Activated B cell treated with CpG ODN at 0.5 μM for 24 hours (primary cell): Measurements from ENCODE around the gene MAJIN. TPM values are rescaled to one million over a fixed set of nuclear protein-coding genes. Genes with fewer than 3 reads are reported as not detected.

ENCODE experiments used
- ATAC-seq: fragments of 200-7000 bp; cut with Tn5 transposase; one replicate; pipeline ENCODE4 v1.10.0; 2021; ENCODE audit warnings: low read depth, mild to moderate bottlenecking, moderate library complexity
- CTCF ChIA-PET: fragments of 350-600 bp; sonication (Branson Sonifier 250); formaldehyde crosslinking; loops from one replicate; lab custom pipeline; 2021; ENCODE audit warnings: antibody characterized with exemption; lab: Charles Lee
- POLR2A ChIA-PET: fragments of 350-600 bp; sonication (Branson Sonifier 250); formaldehyde crosslinking; loops from one replicate; lab custom pipeline; 2021; ENCODE audit warnings: antibody characterized with exemption; lab: Charles Lee
- DNase-seq: peaks from one replicate; pipeline ENCODE4 v3.0.0; 2022
- H3K27ac Mint-ChIP-seq: one replicate; pipeline ENCODE4 v1.8.0; 2020; ENCODE audit warnings: mixed read lengths
- H3K27me3 Mint-ChIP-seq: one replicate; pipeline ENCODE4 v1.8.0; 2021; ENCODE audit warnings: mixed read lengths
- H3K36me3 Mint-ChIP-seq: one replicate; pipeline ENCODE4 v1.8.0; 2021; ENCODE audit warnings: low read depth, mixed read lengths
- H3K4me1 Mint-ChIP-seq: one replicate; pipeline ENCODE4 v1.8.0; 2021; ENCODE audit warnings: mixed read lengths
- H3K4me3 Mint-ChIP-seq: one replicate; pipeline ENCODE4 v1.8.0; 2020; ENCODE audit warnings: mild to moderate bottlenecking, mixed read lengths
- H3K9me3 Mint-ChIP-seq: one replicate; pipeline ENCODE4 v1.8.0; 2020; ENCODE audit warnings: mixed read lengths
- intact Hi-C: fragments of 100-400 bp; cut with micrococcal nuclease; formaldehyde crosslinking; loops from one replicate; pipeline ENCODE4 v1.15.1; 2024
- total RNA-seq: library from RNA; stranded (reverse); gene quantifications from 2 replicates; pipeline ENCODE4 v1.2.3, GENCODE V29; 2022
- TF ChIP-seq, protein P1 (sequence below): fragments of 200-600 bp; IDR thresholded peaks from one replicate; pipeline ENCODE4 v1.8.0; 2022; ENCODE audit warnings: antibody characterized with exemption, mild to moderate bottlenecking

Gene MAJIN
- total RNA-seq, 1 donor from 2014 or later = 0.20 TPM

DNA sequence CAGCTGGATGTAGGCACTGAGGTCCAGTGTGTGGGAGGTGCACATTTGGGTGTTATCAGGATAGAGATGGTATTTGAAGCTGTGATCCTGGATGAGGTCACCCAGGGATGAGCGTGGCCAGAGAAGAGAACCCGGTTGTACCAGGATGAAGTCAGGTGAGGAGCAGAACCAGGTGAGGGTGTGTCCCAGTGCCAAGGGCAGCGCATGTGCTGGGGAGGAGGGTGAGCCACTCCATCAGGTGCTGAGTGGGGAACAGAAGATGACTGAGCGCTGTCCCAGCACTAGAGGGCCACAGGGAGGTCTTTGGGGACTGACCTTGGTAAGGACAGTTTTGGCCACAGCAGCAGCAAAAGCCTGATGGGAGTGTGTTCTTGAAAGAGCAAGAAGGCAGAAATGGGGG, 44.8 kb upstream of the MAJIN start:
- ChIA-PET POLR2A (no interaction called here), CTCF (no interaction called here)
- peaks cover 26% of the 10 kb centered on the region for H3K4me1 Mint-ChIP-seq
- H3K27ac Mint-ChIP-seq = no peak overlapping the region
- H3K9me3 Mint-ChIP-seq = no peaks in the 10 kb centered on the region
- no peak for ATAC-seq
- H3K36me3 Mint-ChIP-seq = peaks cover 36% of the 10 kb centered on the region
- H3K27me3 Mint-ChIP-seq = no peaks in the 10 kb centered on the region
- TF ChIP-seq, protein P1, sequence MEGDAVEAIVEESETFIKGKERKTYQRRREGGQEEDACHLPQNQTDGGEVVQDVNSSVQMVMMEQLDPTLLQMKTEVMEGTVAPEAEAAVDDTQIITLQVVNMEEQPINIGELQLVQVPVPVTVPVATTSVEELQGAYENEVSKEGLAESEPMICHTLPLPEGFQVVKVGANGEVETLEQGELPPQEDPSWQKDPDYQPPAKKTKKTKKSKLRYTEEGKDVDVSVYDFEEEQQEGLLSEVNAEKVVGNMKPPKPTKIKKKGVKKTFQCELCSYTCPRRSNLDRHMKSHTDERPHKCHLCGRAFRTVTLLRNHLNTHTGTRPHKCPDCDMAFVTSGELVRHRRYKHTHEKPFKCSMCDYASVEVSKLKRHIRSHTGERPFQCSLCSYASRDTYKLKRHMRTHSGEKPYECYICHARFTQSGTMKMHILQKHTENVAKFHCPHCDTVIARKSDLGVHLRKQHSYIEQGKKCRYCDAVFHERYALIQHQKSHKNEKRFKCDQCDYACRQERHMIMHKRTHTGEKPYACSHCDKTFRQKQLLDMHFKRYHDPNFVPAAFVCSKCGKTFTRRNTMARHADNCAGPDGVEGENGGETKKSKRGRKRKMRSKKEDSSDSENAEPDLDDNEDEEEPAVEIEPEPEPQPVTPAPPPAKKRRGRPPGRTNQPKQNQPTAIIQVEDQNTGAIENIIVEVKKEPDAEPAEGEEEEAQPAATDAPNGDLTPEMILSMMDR = no peak
- DNase-seq = no peak
- intact Hi-C loops = no loop called here
- H3K4me3 Mint-ChIP-seq = no peak overlapping the region

DNA sequence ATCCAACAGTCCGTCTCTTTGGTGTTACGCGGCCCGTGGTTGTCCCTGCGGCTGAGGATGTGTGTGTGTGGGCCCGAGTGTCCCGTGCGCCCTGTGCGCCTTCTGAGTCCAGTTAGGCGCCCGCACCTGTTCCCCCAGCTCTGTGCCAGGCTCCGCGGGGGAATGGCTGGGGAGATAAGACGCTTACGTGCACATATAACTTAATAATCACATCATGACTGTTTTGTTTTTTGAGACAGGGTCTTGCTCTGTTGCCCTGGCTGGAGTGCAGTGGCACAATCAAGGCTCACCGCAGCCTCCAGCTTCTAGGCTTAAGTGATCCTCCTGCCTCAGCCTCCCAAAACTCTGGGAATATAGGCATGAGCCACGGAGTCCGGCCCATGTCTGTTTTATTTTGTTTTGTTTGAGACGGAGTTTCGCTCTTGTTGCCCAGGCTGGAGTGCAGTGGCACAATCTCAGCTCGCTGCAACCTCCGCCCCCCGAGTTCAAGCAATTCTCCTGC, 42.9 kb upstream of the MAJIN start:
- intact Hi-C loops = loop anchor here (1.0 to 5.0 kb wide), 13 partner anchors 13 to 318 kb away; partner anchors contain the start of genes CDCA5, DPF2, EHD1 and MAJIN
- DNase-seq (no peak), ATAC-seq (no peak)
- no peaks in the 10 kb centered on the region for H3K27me3 Mint-ChIP-seq
- CTCF ChIA-PET = interaction anchor here (0.8 to 2.8 kb wide), 14 partner anchors 12 to 227 kb away, joined by 3 to 15 read pairs (median 4); partner anchors contain the start of genes ATG2A, BATF2, CDC42BPG and MEN1
- peak overlapping the region; percentile 88 for H3K27ac Mint-ChIP-seq
- H3K4me3 Mint-ChIP-seq = peak overlapping the region; percentile 86
- TF ChIP-seq, protein P1 = no peak
- H3K9me3 Mint-ChIP-seq = no peaks in the 10 kb centered on the region
- H3K36me3 Mint-ChIP-seq = peaks cover 25% of the 10 kb centered on the region
- H3K4me1 Mint-ChIP-seq = peaks cover 26% of the 10 kb centered on the region
- POLR2A ChIA-PET = interaction anchor here (0.6 to 2.4 kb wide), 16 partner anchors 12 to 236 kb away, joined by 3 to 13 read pairs (median 7); partner anchors contain the start of genes BATF2, PPP2R5B, SAC3D1 and SF1

DNA sequence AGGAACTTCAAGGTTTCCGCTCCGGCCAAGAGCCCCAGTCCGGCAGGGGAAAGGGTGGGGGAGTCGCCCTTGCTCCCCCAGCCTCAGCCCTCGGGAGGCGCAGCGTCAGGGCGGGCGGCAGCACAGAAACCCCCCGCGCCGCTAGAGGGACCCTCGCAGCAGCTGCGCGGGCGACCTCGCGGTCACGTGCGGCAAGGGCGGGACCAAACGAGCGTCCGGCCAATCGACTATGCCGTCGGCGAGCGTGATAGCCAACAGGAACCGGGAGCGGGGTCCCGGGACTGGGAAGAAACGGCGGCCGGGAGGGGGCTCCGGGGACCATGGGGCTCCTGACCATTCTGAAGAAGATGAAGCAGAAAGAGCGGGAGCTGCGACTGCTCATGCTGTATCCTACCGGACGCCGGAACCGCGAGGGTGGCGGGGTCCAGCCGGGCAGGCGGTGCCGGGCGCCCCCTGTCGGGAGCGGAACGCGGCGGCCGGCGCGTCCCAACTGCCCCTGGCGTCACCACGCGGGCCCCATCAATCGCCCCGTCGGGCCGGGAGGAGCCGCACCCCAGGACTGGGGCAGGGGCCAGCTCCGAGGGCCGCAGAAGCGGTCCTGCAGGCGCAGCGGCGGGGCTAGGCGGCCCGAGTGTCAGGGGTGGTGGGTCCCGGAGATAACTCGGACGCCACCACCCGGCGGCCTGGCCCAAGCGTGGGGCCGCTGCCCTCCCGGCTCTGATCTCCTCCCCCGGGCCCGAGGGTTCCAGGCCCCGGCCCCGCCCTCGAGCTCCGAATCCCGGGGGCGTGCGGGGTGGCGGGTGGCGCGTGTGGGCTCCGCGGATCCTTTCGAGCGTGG, 42.2 kb upstream of the MAJIN start, which contains the start of gene ARL2:
ARL2 (plus strand) TSS at position 273 of the 838 bp plus-strand sequence; CDS start at position 321, 48 bp downstream.
- H3K4me1 Mint-ChIP-seq = peaks cover 26% of the 10 kb centered on the region
- POLR2A ChIA-PET = interaction anchor here (0.6 to 2.4 kb wide), 23 partner anchors 13 to 601 kb away, joined by 3 to 13 read pairs (median 5); partner anchors contain the start of genes ATG2A, BATF2, MAJIN and PCNX3

DNA sequence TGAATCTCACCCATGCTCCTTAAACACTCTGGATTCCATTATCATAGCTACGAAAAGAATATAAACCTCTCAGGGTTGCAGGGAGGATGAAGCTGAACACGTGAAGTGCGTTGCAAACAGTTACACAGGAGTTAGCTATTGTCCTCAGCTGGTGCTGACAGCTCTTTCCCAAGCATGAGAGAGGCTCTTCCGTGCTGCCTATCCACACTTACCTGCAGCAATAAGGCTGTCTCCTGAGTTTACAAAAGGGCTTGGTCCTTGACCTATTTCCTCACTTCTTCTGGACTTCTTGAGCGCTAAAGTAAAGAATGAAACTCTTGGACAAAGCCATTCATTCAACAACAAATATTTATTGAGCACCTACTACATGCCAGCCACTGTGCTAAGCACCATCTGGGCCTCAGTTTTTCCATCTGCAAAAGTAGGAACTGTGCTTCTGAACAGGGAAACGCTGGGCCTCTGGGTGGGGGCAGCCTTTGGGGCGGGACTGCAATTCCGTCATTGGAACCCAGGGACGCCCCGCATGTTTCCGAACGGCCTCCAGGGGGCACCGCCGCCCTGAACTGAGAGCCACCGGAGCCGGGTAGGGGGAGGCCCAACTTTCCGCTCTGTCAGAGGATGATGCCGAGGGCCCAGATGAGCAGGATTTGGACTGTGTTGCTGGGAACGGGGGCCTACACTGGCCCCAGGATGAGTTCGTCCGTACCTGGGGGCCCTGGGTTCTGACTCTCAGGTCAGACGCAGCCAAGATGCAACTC, 41.4 kb upstream of the MAJIN start:
- Mint-ChIP-seq H3K27me3 (no peaks in the 10 kb centered on the region), H3K4me1 (peaks cover 26% of the 10 kb centered on the region), H3K9me3 (no peaks in the 10 kb centered on the region), H3K27ac (peak overlapping the region; percentile 96), H3K4me3 (peak overlapping the region; percentile 90), H3K36me3 (peaks cover 16% of the 10 kb centered on the region)
- ATAC-seq = peak; percentile 83
- TF ChIP-seq, protein P1 = no peak
- intact Hi-C loops = loop anchor here (1.0 to 5.0 kb wide), 10 partner anchors 41 to 319 kb away; partner anchors contain the start of genes ATG2A, CAPN1, DPF2 and MAJIN
- DNase-seq = peak; percentile 84
- CTCF ChIA-PET = interaction anchor here (0.6 to 2.8 kb wide), 20 partner anchors 9 to 377 kb away, joined by 3 to 15 read pairs (median 4); partner anchors contain the start of genes ATG2A, BATF2, CDC42BPG and CDCA5
- POLR2A ChIA-PET = interaction anchor here (0.7 to 2.4 kb wide), 19 partner anchors 14 to 602 kb away, joined by 3 to 13 read pairs (median 5); partner anchors contain the start of genes ATG2A, BATF2, MAJIN and PCNX3

More for the DNA sequence above, 42.2 kb upstream of the MAJIN start, which contains the start of gene ARL2:
- Mint-ChIP-seq H3K27ac (peak within 1 kb of the TSS; percentile 96), H3K4me3 (peak within 1 kb of the TSS; percentile 90), H3K27me3 (no peaks in the 10 kb centered on the region), H3K9me3 (no peaks in the 10 kb centered on the region), H3K36me3 (peaks cover 20% of the 10 kb centered on the region)
- ATAC-seq (peak; percentile 80), DNase-seq (peak; percentile 89)
- intact Hi-C loops = loop anchor here (1.0 to 5.0 kb wide), 18 partner anchors 13 to 318 kb away; partner anchors contain the start of genes ATG2A, CAPN1, CDCA5 and DPF2
- CTCF ChIA-PET = interaction anchor here (0.6 to 2.8 kb wide), 20 partner anchors 8 to 376 kb away, joined by 3 to 15 read pairs (median 4); partner anchors contain the start of genes ATG2A, BATF2, CDC42BPG and CDCA5
- TF ChIP-seq, protein P1 = peak; percentile 54
